ENCODE results near the gene CEP131.
"Not testable (repeated sequence)": the region's sequence is repeated elsewhere in the genome, so short reads cannot be mapped to it uniquely, and the experiment has no call there.

GRCh38 chr17:81154016-81154415 lies 68.7 kb downstream of the CEP131 start:
- not testable (repeated sequence) for TF ChIP-seq TAF1 (IDR thresholded peaks at IDR 0.05; ENCODE audit: low read depth, low read length); POLR2AphosphoS5 (IDR thresholded peaks at IDR 0.05; ENCODE audit: low read depth, low read length); POLR2A (IDR thresholded peaks at IDR 0.05; ENCODE audit: low read depth, low read length); POU2F2 (IDR thresholded peaks at IDR 0.05; ENCODE audit: low read depth, low read length); PAX5 (IDR thresholded peaks at IDR 0.05; ENCODE audit: insufficient read depth, low read length, severe bottlenecking)

All from GM12891 (cell line).